Measurements from ENCODE around the gene GP5. TPM values are rescaled to one million over a fixed set of nuclear protein-coding genes. Genes with fewer than 3 reads are reported as not detected.
A peak's percentile ranks its signal among the peaks of the same experiment; 100 is the strongest.

GP5 gene
- total and polyA plus RNA-seq, 2 of the 13 experiments (the other 11 are each of a cell fraction or from before 2014, with no cell fraction given), result not detected

- TF ChIP-seq ZHX2 (IDR thresholded peaks at IDR 0.05; ENCODE audit: low read depth), result no peak
- no peak; the same call in 1 of the 2 replicates for TF ChIP-seq ZHX2 (CRISPR knock-in tag; IDR thresholded peaks at IDR 0.05; ENCODE audit: borderline replicate concordance)
- no peak for TF ChIP-seq SRF (IDR thresholded peaks at IDR 0.05; ENCODE audit: low read depth, low read length)
- peak in 1 of 2 experiments; percentile 71; a peak in 2 of 4 replicates for TF ChIP-seq EP300 (IDR thresholded peaks at IDR 0.05; ENCODE audit: low read depth in 2 of 2, low read length in 2 of 2)
- TF ChIP-seq EP300 (CRISPR knock-in tag; IDR thresholded peaks at IDR 0.05; ENCODE audit: borderline replicate concordance), result no peak
- TF ChIP-seq ZNF747 (CRISPR knock-in tag; IDR thresholded peaks at IDR 0.05; ENCODE audit: borderline replicate concordance), result no peak
- TF ChIP-seq, protein P1, sequence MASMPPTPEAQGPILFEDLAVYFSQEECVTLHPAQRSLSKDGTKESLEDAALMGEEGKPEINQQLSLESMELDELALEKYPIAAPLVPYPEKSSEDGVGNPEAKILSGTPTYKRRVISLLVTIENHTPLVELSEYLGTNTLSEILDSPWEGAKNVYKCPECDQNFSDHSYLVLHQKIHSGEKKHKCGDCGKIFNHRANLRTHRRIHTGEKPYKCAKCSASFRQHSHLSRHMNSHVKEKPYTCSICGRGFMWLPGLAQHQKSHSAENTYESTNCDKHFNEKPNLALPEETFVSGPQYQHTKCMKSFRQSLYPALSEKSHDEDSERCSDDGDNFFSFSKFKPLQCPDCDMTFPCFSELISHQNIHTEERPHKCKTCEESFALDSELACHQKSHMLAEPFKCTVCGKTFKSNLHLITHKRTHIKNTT (CRISPR knock-in tag; IDR thresholded peaks at IDR 0.05), result no peak
- no peak for TF ChIP-seq ZC3H13 (CRISPR knock-in tag; IDR thresholded peaks at IDR 0.05)
- TF ChIP-seq, protein P2, sequence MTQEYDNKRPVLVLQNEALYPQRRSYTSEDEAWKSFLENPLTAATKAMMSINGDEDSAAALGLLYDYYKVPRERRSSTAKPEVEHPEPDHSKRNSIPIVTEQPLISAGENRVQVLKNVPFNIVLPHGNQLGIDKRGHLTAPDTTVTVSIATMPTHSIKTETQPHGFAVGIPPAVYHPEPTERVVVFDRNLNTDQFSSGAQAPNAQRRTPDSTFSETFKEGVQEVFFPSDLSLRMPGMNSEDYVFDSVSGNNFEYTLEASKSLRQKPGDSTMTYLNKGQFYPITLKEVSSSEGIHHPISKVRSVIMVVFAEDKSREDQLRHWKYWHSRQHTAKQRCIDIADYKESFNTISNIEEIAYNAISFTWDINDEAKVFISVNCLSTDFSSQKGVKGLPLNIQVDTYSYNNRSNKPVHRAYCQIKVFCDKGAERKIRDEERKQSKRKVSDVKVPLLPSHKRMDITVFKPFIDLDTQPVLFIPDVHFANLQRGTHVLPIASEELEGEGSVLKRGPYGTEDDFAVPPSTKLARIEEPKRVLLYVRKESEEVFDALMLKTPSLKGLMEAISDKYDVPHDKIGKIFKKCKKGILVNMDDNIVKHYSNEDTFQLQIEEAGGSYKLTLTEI (CRISPR knock-in tag; conservative IDR thresholded peaks at IDR 0.05), result no peak
- TF ChIP-seq, protein P3, sequence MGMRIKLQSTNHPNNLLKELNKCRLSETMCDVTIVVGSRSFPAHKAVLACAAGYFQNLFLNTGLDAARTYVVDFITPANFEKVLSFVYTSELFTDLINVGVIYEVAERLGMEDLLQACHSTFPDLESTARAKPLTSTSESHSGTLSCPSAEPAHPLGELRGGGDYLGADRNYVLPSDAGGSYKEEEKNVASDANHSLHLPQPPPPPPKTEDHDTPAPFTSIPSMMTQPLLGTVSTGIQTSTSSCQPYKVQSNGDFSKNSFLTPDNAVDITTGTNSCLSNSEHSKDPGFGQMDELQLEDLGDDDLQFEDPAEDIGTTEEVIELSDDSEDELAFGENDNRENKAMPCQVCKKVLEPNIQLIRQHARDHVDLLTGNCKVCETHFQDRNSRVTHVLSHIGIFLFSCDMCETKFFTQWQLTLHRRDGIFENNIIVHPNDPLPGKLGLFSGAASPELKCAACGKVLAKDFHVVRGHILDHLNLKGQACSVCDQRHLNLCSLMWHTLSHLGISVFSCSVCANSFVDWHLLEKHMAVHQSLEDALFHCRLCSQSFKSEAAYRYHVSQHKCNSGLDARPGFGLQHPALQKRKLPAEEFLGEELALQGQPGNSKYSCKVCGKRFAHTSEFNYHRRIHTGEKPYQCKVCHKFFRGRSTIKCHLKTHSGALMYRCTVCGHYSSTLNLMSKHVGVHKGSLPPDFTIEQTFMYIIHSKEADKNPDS (CRISPR knock-in tag; IDR thresholded peaks at IDR 0.05), result no peak
- TF ChIP-seq ONECUT2 (CRISPR knock-in tag; IDR thresholded peaks at IDR 0.05), result peak; percentile 82
- TF ChIP-seq TBX3 (IDR thresholded peaks at IDR 0.05; ENCODE audit: borderline replicate concordance), result peak; percentile 85
- TF ChIP-seq KDM3A (CRISPR knock-in tag; IDR thresholded peaks at IDR 0.05; ENCODE audit: low read depth), result no peak
These were observed 47.7 kb upstream of the GP5 start (continued) for GRCh38 chr3:194446754-194447153.
